HG03064 (cell line): Measurements from ENCODE around the gene SMC1B.

Experiments used
- ATAC-seq: cut with Tn5 transposase; IDR thresholded peaks from one replicate; pipeline ENCODE4 v1.9.1; 2021; ENCODE audit warnings: low read depth; ENCODE audit not compliant: unreplicated experiment

The SMC1B gene

DNA sequence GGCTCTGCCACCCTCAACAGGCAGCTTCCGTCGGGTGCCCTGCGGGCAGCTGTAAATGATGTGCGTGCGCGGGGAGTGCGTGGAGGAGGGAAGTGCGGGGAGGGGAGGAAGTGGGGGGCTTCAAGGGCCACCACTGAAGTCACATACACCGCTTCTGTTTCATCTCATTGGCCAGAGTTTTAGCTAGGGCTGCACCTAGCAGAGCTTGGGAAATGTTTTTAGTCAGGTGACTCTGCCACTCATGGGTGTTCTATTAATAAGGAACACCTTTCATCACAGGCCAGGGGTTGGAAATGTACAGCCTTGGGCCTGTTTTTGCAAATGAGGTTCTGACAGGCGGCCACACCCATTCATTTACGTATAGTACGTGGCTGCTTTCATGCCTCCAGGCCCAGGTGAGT is 89.1 kb downstream of the SMC1B start:
- ATAC-seq: no peak

DNA sequence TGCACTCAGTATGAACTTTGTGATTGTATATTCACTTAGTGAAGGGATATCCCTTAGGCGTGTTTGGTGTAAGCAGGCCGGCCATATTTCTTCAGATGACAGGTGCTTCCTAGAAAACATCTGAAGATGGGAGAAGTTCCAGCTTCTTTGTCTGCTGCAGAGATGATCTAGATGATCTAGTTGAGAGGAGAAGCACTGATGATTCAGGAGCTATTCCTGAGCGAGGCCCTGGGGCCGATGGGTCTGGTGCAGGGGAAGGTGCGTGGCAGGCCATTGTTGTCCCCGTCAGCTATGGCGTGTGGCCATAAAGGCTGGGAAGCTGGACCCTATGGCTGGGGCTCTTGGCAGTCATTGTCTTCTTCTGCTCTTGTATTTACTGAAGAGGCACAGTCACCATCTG is 89.7 kb downstream of the SMC1B start:
- no peak for ATAC-seq

DNA sequence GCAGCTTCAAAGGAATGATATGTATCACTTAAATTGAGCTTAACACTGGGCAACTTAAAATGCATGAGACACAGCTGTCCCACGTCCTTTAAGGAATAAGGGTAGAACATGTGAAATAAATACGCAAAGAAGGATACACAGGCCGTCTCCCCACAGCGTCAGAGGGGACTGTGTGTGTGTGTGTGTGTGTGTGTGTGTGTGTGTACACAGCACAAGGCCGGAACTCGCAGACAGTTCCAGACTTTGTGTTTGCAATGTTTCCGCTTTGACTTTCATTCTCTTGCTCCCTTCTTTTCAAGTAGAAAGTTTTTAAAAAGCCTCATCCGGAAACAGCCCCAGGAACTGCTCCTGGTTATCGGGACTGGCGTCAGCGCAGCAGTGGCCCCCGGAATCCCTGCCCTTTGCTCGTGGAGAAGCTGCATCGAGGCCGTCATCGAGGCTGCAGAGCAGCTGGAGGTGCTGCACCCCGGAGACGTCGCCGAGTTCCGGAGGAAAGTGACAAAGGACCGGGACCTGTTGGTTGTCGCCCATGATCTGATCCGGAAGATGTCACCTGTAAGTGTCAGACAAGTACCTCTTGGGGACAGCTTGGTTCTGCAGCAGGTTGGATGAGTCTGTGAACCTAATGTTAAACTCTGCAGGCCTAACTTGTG is 90.4 kb downstream of the SMC1B start:
- no peak for ATAC-seq

DNA sequence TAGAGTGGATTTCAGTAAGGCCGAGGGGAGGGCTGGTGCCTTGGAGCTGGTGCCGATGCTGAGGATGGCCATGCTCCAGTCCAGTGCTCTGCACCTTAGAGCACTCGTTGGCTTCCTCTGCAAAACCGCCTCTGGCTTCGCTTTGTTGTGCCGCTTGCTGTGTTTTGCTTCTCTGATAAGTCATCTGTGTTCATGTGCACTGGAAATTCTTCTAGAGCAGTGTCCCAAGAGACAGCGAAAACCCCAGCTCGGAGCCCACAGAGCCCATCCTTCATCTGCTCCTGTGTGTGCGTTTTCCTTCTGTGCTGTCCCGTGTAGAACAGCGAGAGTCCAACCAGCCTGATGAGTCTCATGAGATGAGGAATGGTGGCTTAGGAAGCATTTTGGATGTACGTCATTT is 91.6 kb downstream of the SMC1B start:
- ATAC-seq: no peak

DNA sequence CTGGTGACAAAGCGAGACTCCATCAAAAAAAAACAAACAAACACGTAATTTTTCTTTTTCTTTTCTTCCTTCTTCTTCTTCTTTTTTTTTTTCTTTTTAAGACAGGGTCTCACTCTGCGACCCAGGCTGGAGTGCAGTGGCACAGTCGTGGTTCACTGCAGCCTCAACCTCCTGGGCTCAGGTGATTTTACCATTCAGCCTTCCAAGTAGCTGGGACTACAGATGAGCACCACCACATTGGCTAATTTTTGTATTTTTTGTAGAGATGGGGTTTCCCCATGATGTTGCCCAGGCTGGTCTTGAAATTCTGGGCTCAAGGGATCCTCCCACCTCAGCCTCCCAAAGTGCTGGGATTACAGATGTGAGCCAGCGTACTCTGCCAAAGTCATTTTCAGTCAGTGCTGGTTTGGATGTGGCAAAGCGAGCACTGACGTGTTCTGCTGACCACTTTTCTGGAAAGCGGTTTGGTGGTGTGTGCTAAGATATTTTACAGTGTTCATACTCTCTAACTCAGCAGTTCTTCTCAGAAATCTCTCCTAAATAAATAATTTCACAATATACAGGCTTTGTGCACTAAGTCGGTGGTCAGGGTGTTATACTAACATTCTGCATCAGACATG is 92.9 kb downstream of the SMC1B start:
- no peak for ATAC-seq

DNA sequence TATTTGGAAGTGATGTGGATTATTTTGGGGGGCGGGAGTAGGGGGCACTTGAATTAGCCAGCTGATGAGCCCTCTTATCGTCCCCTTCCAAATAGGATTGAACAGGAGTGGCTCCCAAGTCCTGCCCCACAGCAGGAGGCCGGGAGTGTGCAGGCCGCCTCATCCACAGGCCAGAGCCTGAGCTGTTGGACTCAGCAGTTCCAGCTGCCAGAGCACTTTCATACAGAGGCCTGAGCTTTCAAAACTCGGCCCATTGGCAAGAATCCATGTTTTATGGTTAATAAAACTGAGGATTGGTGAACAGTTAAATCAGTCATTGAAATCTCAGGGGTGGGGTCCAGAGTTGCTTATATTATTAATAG is 94.1 kb downstream of the SMC1B start:
- no peak for ATAC-seq

DNA sequence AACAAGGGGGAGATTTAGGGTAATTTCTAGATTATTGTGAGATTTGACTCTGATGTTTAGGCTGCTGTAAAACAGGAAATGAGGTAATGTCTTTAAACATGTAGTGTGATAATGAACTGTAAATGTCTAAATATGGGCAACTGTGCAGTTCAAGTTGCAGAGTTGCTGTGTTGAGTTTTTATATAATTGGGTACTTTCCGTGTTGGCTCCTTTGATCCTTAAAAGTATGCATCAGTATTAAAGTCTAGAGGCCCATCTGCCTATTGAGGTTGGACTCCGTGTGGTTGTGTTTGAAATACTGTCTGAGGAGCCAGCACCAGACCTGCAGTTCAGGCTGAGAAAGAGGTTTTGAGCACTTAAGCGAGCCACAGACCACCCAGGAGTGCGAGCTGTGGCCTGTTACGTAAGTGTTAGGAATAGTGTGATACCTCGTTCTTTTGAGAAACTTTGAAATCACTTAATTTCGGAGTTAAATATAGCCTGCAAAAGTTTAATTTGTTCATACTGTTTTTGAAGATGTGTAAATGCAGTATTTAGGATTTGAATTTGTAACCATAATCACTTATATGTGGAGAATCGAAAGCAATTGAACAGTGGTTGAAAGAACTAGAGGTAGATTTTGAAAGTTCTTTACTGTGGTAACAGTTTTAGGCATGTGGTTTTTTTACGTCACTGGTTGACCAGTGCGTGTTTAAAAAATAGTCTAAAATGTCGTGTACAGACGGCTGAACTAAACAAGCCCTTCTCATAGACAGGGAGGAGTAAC is 94.7 kb downstream of the SMC1B start:
- ATAC-seq: no peak

DNA sequence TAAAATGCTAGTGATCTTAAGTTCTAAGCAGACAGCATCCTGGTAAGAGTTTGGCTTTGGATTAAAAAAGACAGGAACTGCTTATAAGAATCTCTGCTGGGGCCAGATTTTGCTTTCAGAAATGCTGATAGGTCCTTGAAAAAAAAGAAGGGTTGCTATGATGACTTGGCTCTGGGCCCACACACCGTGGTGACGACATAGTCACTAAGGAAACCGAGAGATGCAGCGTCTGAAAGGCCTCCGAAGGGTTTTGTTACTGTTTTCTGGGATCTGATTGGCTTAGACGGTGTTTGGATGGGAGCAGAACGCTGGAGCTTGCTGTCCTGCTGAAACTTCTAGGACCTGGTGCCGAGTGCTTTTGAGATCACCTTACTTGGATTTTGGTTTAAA is 95.2 kb downstream of the SMC1B start:
- ATAC-seq: no peak

DNA sequence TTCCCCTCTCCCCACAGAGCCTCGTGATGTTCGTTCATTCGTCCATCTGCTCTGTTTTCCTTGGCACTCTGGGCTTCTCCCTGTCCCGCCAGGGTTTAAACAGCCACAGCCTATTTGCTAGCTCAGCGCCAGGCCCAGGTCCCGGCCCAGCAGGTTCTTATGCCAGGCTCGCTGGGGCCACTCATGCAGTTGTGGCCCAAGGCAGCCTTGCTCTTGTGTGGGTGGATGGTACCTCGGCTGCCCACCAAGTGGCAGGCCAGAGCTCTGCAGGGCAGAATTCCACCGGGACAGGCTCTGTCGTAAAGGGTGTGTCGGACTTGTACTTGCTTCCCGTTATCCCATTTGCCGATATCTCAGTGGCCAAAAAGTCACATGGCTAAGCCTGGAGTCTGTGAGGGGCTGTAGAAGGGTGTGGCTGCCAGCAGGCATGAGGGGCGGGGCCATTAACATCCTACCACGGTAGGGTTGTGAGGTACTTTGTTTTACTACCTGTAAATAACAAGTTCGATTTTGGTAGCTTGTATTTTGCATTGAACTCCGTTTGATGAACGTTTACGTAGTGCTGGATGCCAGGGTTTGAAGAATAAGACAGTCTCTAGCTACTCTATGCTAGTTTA is 95.7 kb downstream of the SMC1B start:
- no peak for ATAC-seq

DNA sequence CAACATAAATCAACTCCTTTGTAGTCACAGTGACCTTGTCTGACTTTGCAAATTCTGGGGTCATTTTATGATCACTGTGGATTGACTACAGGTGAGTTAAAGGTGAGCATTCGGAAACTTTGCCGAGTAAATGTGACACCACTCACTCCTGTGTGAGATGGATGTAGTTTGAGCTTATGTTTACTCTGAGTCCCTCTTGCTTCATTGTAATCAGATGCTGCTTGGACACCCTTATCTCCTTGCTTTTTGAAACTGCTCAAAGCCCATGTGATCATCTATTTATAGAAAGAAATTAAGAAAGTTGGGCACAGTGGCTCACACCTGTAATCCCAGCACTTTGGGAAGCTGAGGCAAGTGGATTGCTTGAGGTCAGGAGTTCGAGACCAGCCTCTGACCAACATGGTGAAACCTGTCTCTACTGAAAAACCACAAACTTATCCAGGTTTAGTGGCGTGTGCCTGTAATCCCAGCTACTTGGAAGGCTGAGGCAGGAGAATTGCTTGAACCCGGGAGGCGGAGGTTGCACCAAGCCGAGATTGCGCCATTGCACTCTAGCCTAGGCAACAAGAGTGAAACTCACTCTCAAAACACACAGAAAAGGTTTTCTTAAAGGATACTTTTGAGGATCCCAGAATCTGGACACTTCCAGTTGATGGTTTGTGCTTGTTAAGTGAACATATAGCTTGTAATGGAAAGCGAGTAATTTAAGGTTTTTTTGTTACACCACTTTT is 96.4 kb downstream of the SMC1B start:
- no peak for ATAC-seq

DNA sequence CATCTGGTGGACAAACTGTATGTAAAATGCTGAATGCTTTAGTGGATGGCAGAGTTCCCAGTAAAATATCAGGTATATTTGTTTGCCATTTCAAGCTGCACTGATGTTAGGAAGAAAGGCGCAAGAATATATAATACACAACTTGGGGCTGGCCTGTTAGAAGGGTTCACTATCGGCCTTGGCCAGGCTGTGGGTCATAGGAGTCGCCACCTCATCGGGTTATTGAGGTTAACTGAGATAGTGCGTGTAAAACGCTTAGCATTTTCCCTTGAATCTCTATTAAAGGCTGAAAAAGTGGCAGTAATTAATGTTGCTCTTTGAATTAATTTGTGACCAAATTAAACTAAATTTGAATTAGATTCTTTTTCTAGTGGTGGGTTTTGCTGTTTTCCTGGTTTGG is 98.6 kb downstream of the SMC1B start:
- ATAC-seq: no peak

DNA sequence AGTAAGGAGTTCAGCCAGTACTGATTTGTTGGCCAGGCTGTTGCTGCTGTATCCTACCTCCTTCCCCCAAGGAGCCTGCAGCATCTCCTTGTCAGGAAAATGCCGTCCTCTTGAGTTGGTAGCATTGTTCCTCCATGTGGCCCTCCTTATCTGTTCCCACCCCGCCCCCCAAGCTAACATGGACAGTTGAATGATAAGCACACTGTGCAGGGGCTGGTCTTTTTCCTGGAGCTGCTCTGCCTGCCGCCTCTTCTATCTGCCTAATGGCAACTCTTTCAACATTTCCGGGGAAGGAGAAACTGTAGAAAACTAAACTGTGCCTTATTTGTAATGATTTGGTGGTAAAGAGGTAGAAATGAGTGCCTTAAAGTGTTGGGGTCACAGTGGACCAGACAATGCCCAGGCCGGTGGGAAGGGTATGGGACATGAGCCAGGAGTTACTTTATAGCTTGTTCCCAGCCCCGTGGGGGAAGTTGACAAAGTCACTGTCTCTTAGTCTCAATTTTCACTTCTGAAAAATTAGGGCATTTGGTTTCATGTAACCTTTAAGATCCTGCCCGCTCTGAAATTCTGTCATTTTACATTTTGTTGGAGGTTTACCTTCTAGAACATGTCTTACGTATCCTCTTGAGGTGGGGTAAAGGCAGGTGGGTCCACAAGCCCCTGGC is 99.2 kb downstream of the SMC1B start:
- ATAC-seq: no peak

DNA sequence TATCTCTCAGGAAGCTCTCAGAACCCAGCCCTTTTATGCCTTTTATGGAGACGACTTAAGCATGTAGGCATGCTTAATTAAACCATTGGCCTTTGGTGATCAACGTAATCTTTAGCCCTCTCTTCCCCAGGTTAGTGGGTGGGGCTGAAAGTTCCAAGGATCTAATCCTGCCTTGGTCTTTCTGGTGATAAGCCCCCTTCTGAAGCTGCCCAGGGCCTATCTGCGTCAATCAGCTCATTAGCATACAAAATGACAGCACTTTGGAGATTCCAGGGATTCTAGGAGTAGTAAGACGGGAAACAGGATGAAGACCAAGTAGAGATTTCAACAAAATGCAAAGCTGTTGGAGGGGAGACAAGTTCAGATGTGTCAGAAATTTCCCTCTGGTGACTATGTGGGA is 100.5 kb downstream of the SMC1B start:
- no peak for ATAC-seq

DNA sequence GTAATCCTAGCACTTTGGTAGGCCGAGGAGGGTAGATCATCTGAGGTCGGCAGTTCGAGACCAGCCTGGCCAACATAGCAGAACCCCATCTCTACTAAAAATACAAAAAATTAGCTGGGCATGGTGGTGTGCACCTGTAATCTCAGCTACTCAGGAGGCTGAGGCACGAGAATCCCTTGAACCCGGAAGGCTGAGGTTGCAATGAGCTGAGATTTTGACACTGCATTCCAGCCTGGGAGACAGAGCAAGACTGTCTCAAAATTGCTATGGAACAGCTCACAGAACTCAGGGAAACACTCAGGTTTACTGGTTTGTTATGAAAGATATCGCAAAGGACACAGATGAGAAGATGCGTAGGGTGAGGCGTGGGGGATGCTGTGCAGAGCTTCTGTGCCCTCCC is 101.0 kb downstream of the SMC1B start:
- no peak for ATAC-seq

DNA sequence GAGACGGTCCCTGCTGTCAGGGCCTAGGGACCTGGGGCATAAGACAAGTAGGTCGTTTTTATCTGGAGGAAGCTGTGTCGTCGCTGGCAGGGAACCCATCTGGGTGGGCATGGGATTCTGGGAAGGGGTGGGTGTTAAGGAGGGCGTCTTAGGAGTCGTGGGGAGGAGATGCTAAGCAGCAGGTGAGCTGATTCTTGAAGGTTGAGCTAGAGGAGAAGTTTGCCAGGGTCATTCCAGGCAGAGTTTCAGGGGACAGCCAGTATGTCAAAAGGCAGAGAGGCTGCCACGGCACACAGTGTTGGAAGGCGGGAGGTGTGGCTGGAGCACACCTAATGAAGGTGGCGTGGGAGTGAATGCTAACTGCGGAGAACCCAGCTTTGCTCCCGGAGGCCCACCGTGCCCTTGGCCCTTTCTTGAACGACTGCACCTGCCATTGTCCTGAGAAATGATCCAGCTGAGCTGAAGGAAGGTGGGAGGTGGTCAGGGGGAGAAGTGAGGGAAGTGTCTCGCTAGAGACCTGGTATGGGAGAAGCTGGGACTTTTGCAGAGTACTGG is 102.3 kb downstream of the SMC1B start:
- no peak for ATAC-seq

DNA sequence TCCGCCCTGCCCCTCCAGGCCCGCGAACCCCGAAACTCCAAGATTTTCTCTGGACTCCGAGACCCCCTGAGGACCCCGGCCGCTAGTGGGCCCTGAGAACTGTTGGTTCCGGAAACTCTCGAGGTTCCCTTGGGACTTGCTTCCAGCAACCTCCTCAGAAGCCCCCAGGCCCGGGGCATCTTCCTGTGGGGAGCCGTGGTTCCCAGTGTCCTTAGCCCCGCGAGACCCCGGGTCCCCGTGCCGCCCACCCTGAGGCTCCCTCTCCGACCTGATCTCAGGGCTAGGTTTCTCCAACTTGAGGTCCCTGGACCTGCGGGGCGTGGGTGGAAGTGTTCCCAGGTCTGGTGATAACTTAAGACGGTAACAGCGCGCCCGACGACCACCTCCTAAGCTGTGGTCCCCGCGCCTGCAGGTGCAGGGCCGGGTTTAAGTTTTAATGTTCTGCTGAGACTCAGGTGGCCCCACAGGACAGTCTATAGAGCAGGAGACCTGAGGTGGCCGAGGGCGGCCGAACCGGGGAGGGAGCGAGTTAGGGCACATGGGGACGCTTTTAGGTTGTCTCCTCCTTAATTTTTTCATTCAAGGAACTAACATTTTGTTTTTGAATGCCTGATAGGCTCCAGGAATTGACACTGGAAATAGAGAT is 102.9 kb downstream of the SMC1B start:
- ATAC-seq: no peak

DNA sequence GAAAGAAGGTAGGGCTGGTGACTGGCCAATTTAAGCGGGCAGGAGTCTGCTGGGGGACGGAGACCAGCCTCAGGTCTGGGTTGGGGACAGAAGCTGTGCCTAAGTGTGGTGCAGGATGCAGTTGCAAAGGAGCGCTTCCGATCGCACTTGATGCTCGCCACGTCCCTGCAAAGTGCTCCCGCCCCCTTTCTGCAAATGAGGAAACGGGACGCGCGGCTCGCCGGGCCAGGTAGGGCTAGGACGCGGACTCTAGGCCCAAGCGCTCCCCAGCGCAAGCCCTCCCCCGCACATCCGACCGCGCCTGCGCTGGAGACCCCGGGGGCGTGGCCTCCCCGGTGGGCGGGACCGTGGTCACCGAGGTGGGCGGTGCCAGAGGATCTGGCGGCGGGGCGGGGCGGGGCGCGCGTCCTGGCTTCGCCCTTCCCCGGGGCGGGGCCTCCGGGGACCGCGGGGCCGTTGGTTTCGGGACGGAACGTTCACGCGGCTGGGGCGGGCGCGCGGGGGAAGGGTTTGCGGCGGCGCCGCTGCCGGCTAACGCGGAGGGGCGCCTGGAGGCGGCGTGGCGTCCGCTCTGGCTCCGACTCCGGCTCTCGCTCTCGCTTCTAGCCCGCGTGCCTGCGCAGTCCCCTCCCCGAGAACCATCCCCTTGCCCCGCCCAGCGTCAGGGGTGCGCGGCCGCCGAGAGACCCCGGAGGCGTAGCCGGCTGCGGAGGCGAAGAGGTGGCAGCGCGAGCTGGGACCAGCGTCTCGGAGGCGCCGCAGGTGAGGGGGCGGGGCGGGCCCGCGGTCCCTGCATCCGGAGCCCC is 103.8 kb downstream of the SMC1B start, which contains the start of gene FAM118A:
Gene FAM118A (plus strand): TSS at position 513 of the 806 bp plus-strand sequence. CDS start 12,446 bp downstream, outside the sequence.
- peak; percentile 78 for ATAC-seq

DNA sequence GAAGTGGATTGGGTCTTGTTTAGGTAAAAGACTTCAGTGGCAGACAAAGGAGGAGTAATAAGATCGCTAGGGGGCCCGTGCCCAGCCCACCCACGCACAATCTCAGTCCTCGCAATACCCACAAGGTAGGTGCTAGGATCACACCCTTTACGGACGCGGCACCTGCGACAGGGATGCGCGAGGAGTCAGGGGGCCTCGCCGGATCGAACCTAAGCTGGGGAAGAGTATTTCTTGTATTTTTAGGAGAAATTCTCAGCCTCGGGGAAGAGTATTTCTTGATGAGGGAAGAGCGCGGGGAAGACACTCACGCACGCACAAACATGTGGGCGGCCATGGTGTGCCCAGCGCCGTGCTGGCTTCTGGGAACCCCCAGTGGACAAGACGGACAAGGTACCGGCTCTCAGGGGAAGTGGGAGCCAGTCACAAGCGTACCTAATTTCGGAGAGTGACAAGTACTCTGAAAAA is 104.4 kb downstream of the SMC1B start:
- ATAC-seq: no peak
